Measurements from ENCODE around the gene ATAD3A.
"Not testable (repeated sequence)": the region's sequence is repeated elsewhere in the genome, so short reads cannot be mapped to it uniquely, and the experiment has no call there.

ATAD3A gene

DNA sequence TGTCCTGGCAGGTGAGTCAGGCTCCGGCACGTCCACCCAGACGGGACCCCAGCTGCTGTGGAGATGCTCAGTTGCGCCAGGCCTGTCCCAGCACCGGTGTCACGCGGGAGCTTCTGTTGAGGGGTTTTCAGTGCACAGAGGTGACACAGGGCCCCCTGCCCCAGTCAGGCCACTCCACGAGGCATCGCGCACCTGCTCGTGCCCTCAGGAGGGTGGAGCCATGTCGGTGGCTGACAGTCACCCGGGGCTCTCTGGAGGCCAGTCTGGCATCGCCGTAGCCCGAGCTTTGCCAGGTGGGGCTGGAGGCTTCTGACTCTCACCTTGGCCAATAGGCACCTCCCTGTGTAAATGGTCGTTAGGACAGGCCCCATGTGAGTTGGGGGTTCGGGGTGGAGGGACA lies 17.4 kb downstream of the ATAD3A start (continued):
- TF ChIP-seq ESRRG (CRISPR knock-in tag; IDR thresholded peaks at IDR 0.05) = no peak

- ATAC-seq = no peak
- no peak for TF ChIP-seq ZNF565 (CRISPR knock-in tag; conservative IDR thresholded peaks at IDR 0.05; ENCODE audit: low read depth)
- no peak for TF ChIP-seq ESRRG (CRISPR knock-in tag; IDR thresholded peaks at IDR 0.05)
- TF ChIP-seq, protein P1, sequence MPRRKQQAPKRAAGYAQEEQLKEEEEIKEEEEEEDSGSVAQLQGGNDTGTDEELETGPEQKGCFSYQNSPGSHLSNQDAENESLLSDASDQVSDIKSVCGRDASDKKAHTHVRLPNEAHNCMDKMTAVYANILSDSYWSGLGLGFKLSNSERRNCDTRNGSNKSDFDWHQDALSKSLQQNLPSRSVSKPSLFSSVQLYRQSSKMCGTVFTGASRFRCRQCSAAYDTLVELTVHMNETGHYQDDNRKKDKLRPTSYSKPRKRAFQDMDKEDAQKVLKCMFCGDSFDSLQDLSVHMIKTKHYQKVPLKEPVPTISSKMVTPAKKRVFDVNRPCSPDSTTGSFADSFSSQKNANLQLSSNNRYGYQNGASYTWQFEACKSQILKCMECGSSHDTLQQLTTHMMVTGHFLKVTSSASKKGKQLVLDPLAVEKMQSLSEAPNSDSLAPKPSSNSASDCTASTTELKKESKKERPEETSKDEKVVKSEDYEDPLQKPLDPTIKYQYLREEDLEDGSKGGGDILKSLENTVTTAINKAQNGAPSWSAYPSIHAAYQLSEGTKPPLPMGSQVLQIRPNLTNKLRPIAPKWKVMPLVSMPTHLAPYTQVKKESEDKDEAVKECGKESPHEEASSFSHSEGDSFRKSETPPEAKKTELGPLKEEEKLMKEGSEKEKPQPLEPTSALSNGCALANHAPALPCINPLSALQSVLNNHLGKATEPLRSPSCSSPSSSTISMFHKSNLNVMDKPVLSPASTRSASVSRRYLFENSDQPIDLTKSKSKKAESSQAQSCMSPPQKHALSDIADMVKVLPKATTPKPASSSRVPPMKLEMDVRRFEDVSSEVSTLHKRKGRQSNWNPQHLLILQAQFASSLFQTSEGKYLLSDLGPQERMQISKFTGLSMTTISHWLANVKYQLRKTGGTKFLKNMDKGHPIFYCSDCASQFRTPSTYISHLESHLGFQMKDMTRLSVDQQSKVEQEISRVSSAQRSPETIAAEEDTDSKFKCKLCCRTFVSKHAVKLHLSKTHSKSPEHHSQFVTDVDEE (CRISPR knock-in tag; IDR thresholded peaks at IDR 0.05) = no peak
- no peak for TF ChIP-seq ZFP30 (CRISPR knock-in tag; IDR thresholded peaks at IDR 0.05)
- TF ChIP-seq BACH2 (CRISPR knock-in tag; IDR thresholded peaks at IDR 0.05; ENCODE audit: borderline replicate concordance) = no peak
- no peak for TF ChIP-seq SNAI2 (CRISPR knock-in tag; IDR thresholded peaks at IDR 0.05)
- TF ChIP-seq ZNF8 (CRISPR knock-in tag; IDR thresholded peaks at IDR 0.05) = no peak
- no peak for TF ChIP-seq CSRNP3 (CRISPR knock-in tag; IDR thresholded peaks at IDR 0.05)
- TF ChIP-seq ARNTL (CRISPR knock-in tag; IDR thresholded peaks at IDR 0.05; ENCODE audit: borderline replicate concordance, low read depth) = no peak
- no peak for TF ChIP-seq PPARA (CRISPR knock-in tag; IDR thresholded peaks at IDR 0.05; ENCODE audit: borderline replicate concordance)
- no peak for TF ChIP-seq GLIS3 (CRISPR knock-in tag; IDR thresholded peaks at IDR 0.05)
- no peak for TF ChIP-seq ZFP3 (CRISPR knock-in tag; IDR thresholded peaks at IDR 0.05)
- no peak for TF ChIP-seq TCF4 (CRISPR knock-in tag; IDR thresholded peaks at IDR 0.05; ENCODE audit: borderline replicate concordance)
- no peak for TF ChIP-seq ZC3H10 (CRISPR knock-in tag; IDR thresholded peaks at IDR 0.05)
- TF ChIP-seq RARB (CRISPR knock-in tag; IDR thresholded peaks at IDR 0.05) = no peak
- TF ChIP-seq ISL1 (CRISPR knock-in tag; IDR thresholded peaks at IDR 0.05) = no peak
- no peak for TF ChIP-seq ZNF70 (CRISPR knock-in tag; IDR thresholded peaks at IDR 0.05)
These were observed 18.0 kb downstream of the ATAD3A start for GRCh38 chr1:1529936-1530335.

DNA sequence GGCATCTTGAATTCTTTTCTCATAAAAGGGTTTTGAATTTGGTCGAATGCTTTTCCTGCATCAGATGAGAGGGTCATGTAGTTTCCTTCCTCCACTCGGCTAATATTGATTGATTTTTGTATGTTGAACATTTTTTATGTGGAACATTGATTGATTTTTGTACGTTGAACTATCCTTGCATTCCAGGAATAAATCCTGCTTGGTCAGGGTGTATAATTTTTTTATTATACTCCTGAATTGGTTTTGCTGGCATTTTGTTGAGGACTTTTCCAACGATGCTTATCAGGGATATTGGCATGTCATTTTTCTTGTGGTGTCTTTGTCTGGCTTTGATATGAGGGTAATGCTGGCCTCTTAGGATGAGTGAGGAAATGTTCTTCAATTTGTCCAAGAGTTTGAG lies 20.0 kb downstream of the ATAD3A start:
- no peak for TF ChIP-seq CSRNP3 (CRISPR knock-in tag; IDR thresholded peaks at IDR 0.05)
- no peak for TF ChIP-seq ESRRG (CRISPR knock-in tag; IDR thresholded peaks at IDR 0.05)
- no peak for TF ChIP-seq ISL1 (CRISPR knock-in tag; IDR thresholded peaks at IDR 0.05)
- TF ChIP-seq ZNF70 (CRISPR knock-in tag; IDR thresholded peaks at IDR 0.05) = no peak
- TF ChIP-seq TOX (CRISPR knock-in tag; IDR thresholded peaks at IDR 0.05; ENCODE audit: borderline replicate concordance) = no peak
- TF ChIP-seq SNAI2 (CRISPR knock-in tag; IDR thresholded peaks at IDR 0.05) = no peak
- TF ChIP-seq ZNF8 (CRISPR knock-in tag; IDR thresholded peaks at IDR 0.05) = no peak
- no peak for ATAC-seq

DNA sequence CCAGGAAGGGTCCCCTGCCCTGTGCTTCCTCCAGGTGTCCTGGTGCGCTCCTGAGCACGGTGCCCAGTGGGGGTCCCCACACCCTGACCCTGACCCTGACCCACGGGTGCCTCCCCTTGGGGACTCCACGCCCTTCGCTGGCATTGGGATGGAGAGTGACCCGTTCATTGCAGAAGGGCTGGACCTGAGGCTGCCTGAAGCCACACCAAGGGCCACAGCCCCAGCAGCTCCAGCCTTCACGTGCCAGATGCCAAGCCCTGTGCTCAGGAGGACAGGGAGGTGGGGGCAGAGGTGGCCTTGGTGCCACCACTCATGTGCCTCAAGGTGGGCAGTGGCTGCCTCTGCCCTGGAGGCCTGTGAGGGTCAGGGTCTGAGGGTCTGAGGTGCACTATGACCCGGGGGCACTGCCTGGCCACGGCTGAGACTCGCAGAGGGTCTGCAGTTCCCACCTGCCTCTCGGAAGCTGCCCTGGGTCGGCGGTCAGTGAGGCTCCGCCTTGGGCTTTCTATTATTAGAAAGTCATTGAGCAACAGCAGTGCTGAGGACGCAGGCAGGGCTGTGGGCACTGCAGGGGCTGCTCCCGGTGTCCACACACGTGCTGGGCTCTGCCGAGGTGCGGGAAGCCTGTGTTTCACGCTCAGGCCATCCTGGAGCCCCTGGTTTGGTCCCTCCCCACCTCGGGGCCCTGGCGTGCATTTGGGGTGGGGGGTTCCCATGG lies 21.4 kb downstream of the ATAD3A start:
- ATAC-seq = not testable (repeated sequence)

GRCh38 chr1:1533894-1534291 lies 21.9 kb downstream of the ATAD3A start:
- ATAC-seq = not testable (repeated sequence)

DNA sequence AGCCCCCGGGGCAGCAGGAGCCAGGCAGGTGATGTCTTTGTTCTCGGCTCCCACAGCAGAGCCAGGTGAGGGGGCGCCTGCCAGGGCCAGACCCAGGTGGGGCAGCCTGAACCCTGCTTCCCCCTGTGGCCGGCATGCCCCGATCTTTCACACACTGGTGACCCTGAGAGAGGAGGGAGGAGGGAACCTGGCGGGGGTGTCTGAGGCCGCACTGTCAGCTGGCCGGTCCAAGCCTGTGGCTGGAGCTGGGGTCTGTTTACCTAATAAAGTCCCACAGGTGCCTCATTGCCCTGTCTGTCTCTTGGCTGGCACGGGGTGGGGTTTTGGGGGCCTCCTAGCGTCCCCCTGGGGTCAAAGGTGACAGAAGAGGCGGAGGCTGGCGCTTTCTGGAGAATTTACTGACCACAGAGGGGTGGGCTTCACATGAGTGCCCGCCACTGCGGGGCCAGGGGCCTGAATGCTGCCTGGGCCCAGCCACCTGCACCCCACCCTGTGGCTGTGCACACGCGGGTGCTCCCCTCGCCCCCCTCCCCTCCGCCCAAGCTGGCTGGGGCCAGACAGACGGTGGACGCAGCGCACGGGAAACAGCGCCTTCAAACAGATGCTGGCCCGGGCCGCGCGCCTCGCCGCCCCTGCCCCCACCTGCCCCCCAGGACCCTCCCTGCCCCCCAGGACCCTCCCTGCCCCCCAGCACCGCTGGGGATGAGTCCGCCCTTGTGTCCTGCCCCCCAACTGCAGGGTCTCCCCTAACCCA lies 22.6 kb downstream of the ATAD3A start:
- no peak for ATAC-seq
- TF ChIP-seq ESRRG (CRISPR knock-in tag; IDR thresholded peaks at IDR 0.05) (no peak), CSDC2 (CRISPR knock-in tag; IDR thresholded peaks at IDR 0.05) (no peak), ZNF8 (CRISPR knock-in tag; IDR thresholded peaks at IDR 0.05) (no peak)
